Measurements from ENCODE around the gene GRAMD1C.

The GRAMD1C gene

GRCh38 chr3:113910966-113911365, 72.4 kb downstream of the GRAMD1C start:
- Histone ChIP-seq H3K9ac (ENCODE audit: low read depth, low read length) (no peak overlapping the region), H3K4me1 (ENCODE audit: insufficient read depth, low read length) (no peaks in the 10 kb centered on the region), H3K9me3 (ENCODE audit: insufficient read depth, low read depth, low read length) (no peaks in the 10 kb centered on the region), H3K27me3 (ENCODE audit: insufficient read depth, low read length) (no peaks in the 10 kb centered on the region), H3K4me3 (ENCODE audit: low read length) (no peak overlapping the region), H3K36me3 (ENCODE audit: insufficient read depth, low read depth, low read length) (no peaks in the 10 kb centered on the region), H3K27ac (ENCODE audit: low read length) (no peak overlapping the region)

- Histone ChIP-seq H3K9ac (ENCODE audit: low read depth, low read length) (no peak overlapping the region), H3K27ac (ENCODE audit: low read length) (no peak overlapping the region), H3K36me3 (ENCODE audit: insufficient read depth, low read depth, low read length) (no peaks in the 10 kb centered on the region)
Observed at GRCh38 chr3:113912552-113913236, 74.1 kb downstream of the GRAMD1C start.

GRCh38 chr3:113914646-113915045, 76.1 kb downstream of the GRAMD1C start:
- no peaks in the 10 kb centered on the region for H3K36me3 ChIP-seq (ENCODE audit: insufficient read depth, low read depth, low read length)
- H3K9ac ChIP-seq (ENCODE audit: low read depth, low read length) = no peak overlapping the region
- H3K4me3 ChIP-seq (ENCODE audit: low read length) = no peak overlapping the region
- H3K4me1 ChIP-seq (ENCODE audit: insufficient read depth, low read length) = no peaks in the 10 kb centered on the region
- H3K27me3 ChIP-seq (ENCODE audit: insufficient read depth, low read length) = no peaks in the 10 kb centered on the region
- no peak overlapping the region for H3K27ac ChIP-seq (ENCODE audit: low read length)
- no peaks in the 10 kb centered on the region; the same call in 1 of the 2 replicates for H3K9me3 ChIP-seq (ENCODE audit: insufficient read depth, low read depth, low read length)

More at GRCh38 chr3:113912552-113913236, 74.1 kb downstream of the GRAMD1C start:
- H3K9me3 ChIP-seq (ENCODE audit: insufficient read depth, low read depth, low read length) = no peaks in the 10 kb centered on the region; the same call in 1 of the 2 replicates
- H3K4me3 ChIP-seq (ENCODE audit: low read length) = no peak overlapping the region
- H3K27me3 ChIP-seq (ENCODE audit: insufficient read depth, low read length) = no peaks in the 10 kb centered on the region
- H3K4me1 ChIP-seq (ENCODE audit: insufficient read depth, low read length) = no peaks in the 10 kb centered on the region

GRCh38 chr3:113927556-113927955, 89.0 kb downstream of the GRAMD1C start:
- Histone ChIP-seq H3K9ac (ENCODE audit: low read depth, low read length) (no peak overlapping the region), H3K4me1 (ENCODE audit: insufficient read depth, low read length) (peaks cover 10% of the 10 kb centered on the region; the same call in 1 of the 2 replicates), H3K27ac (ENCODE audit: low read length) (no peak overlapping the region), H3K4me3 (ENCODE audit: low read length) (no peak overlapping the region), H3K9me3 (ENCODE audit: insufficient read depth, low read depth, low read length) (peaks cover 12% of the 10 kb centered on the region), H3K36me3 (ENCODE audit: insufficient read depth, low read depth, low read length) (no peaks in the 10 kb centered on the region), H3K27me3 (ENCODE audit: insufficient read depth, low read length) (no peaks in the 10 kb centered on the region)

GRCh38 chr3:113946831-113947230, 108.2 kb downstream of the GRAMD1C start:
- no peaks in the 10 kb centered on the region for H3K36me3 ChIP-seq (ENCODE audit: insufficient read depth, low read depth, low read length)
- H3K4me1 ChIP-seq (ENCODE audit: insufficient read depth, low read length) = peaks cover 6% of the 10 kb centered on the region; the same call in 1 of the 2 replicates
- H3K27ac ChIP-seq (ENCODE audit: low read length) = no peak overlapping the region
- H3K9me3 ChIP-seq (ENCODE audit: insufficient read depth, low read depth, low read length) = no peaks in the 10 kb centered on the region
- peak overlapping the region; percentile 86 for H3K4me3 ChIP-seq (ENCODE audit: low read length)
- peak overlapping the region; percentile 76; the same call in 1 of the 2 replicates for H3K9ac ChIP-seq (ENCODE audit: low read depth, low read length)
- peaks cover 50% of the 10 kb centered on the region for H3K27me3 ChIP-seq (ENCODE audit: insufficient read depth, low read length)

- H3K27ac ChIP-seq (ENCODE audit: low read length) = no peak within 1 kb of the TSS
- peaks cover 6% of the 10 kb centered on the region; the same call in 1 of the 2 replicates for H3K4me1 ChIP-seq (ENCODE audit: insufficient read depth, low read length)
- H3K36me3 ChIP-seq (ENCODE audit: insufficient read depth, low read depth, low read length) = no peaks in the 10 kb centered on the region
- peaks cover 50% of the 10 kb centered on the region for H3K27me3 ChIP-seq (ENCODE audit: insufficient read depth, low read length)
- H3K4me3 ChIP-seq (ENCODE audit: low read length) = peak within 1 kb of the TSS; percentile 86
- H3K9me3 ChIP-seq (ENCODE audit: insufficient read depth, low read depth, low read length) = no peaks in the 10 kb centered on the region
- peak within 1 kb of the TSS; percentile 76; the same call in 1 of the 2 replicates for H3K9ac ChIP-seq (ENCODE audit: low read depth, low read length)
Observed at GRCh38 chr3:113947372-113948014, 108.9 kb downstream of the GRAMD1C start, which contains the start of gene ZDHHC23. Gene ZDHHC23 (plus strand): TSS chr3:113948013. CDS start chr3:113948803, 790 bp downstream.

- Histone ChIP-seq H3K36me3 (ENCODE audit: insufficient read depth, low read depth, low read length) (no peaks in the 10 kb centered on the region), H3K4me3 (ENCODE audit: low read length) (peak overlapping the region; percentile 71), H3K27ac (ENCODE audit: low read length) (no peak overlapping the region), H3K27me3 (ENCODE audit: insufficient read depth, low read length) (peaks cover 50% of the 10 kb centered on the region), H3K9ac (ENCODE audit: low read depth, low read length) (peak overlapping the region; percentile 43; the same call in 1 of the 2 replicates), H3K9me3 (ENCODE audit: insufficient read depth, low read depth, low read length) (no peaks in the 10 kb centered on the region), H3K4me1 (ENCODE audit: insufficient read depth, low read length) (peaks cover 6% of the 10 kb centered on the region; the same call in 1 of the 2 replicates)
Observed at GRCh38 chr3:113948015-113948917, 109.7 kb downstream of the GRAMD1C start.

GRCh38 chr3:113952921-113953320, 114.3 kb downstream of the GRAMD1C start:
- H3K36me3 ChIP-seq (ENCODE audit: insufficient read depth, low read depth, low read length) = peaks cover 26% of the 10 kb centered on the region
- no peak overlapping the region for H3K4me3 ChIP-seq (ENCODE audit: low read length)
- H3K27me3 ChIP-seq (ENCODE audit: insufficient read depth, low read length) = peaks cover 25% of the 10 kb centered on the region
- no peak overlapping the region for H3K27ac ChIP-seq (ENCODE audit: low read length)
- H3K9me3 ChIP-seq (ENCODE audit: insufficient read depth, low read depth, low read length) = no peaks in the 10 kb centered on the region
- H3K9ac ChIP-seq (ENCODE audit: low read depth, low read length) = no peak overlapping the region
- H3K4me1 ChIP-seq (ENCODE audit: insufficient read depth, low read length) = peaks cover 6% of the 10 kb centered on the region; the same call in 1 of the 2 replicates

- Histone ChIP-seq H3K9ac (ENCODE audit: low read depth, low read length) (no peak overlapping the region), H3K27ac (ENCODE audit: low read length) (no peak overlapping the region), H3K9me3 (ENCODE audit: insufficient read depth, low read depth, low read length) (no peaks in the 10 kb centered on the region), H3K36me3 (ENCODE audit: insufficient read depth, low read depth, low read length) (peaks cover 28% of the 10 kb centered on the region), H3K27me3 (ENCODE audit: insufficient read depth, low read length) (peaks cover 18% of the 10 kb centered on the region), H3K4me1 (ENCODE audit: insufficient read depth, low read length) (peaks cover 3% of the 10 kb centered on the region; the same call in 1 of the 2 replicates), H3K4me3 (ENCODE audit: low read length) (no peak overlapping the region)
Observed at GRCh38 chr3:113953677-113954076, 115.1 kb downstream of the GRAMD1C start.

GRCh38 chr3:113954091-113954685, 115.6 kb downstream of the GRAMD1C start:
- H3K4me3 ChIP-seq (ENCODE audit: low read length) = no peak overlapping the region
- H3K4me1 ChIP-seq (ENCODE audit: insufficient read depth, low read length) = no peaks in the 10 kb centered on the region
- peaks cover 33% of the 10 kb centered on the region for H3K36me3 ChIP-seq (ENCODE audit: insufficient read depth, low read depth, low read length)
- H3K27me3 ChIP-seq (ENCODE audit: insufficient read depth, low read length) = peaks cover 13% of the 10 kb centered on the region
- no peak overlapping the region for H3K27ac ChIP-seq (ENCODE audit: low read length)
- H3K9me3 ChIP-seq (ENCODE audit: insufficient read depth, low read depth, low read length) = no peaks in the 10 kb centered on the region
- no peak overlapping the region for H3K9ac ChIP-seq (ENCODE audit: low read depth, low read length)

GRCh38 chr3:113963879-113964278, 125.3 kb downstream of the GRAMD1C start:
- Histone ChIP-seq H3K36me3 (ENCODE audit: insufficient read depth, low read depth, low read length) (peaks cover 10% of the 10 kb centered on the region), H3K27ac (ENCODE audit: low read length) (no peak overlapping the region), H3K9ac (ENCODE audit: low read depth, low read length) (no peak overlapping the region), H3K4me1 (ENCODE audit: insufficient read depth, low read length) (peaks cover 4% of the 10 kb centered on the region; the same call in 1 of the 2 replicates), H3K9me3 (ENCODE audit: insufficient read depth, low read depth, low read length) (no peaks in the 10 kb centered on the region), H3K4me3 (ENCODE audit: low read length) (no peak overlapping the region), H3K27me3 (ENCODE audit: insufficient read depth, low read length) (no peaks in the 10 kb centered on the region)

Data from iPS-20b (cell line).